GM18526 (cell line): Measurements from ENCODE around the gene SLC16A12.

Experiments
- POLR2A ChIP-seq: IDR thresholded peaks from 3 replicates; pipeline ENCODE4 v1.6.1; 2011; ENCODE audit not compliant: insufficient read length; ENCODE audit errors: extremely low read depth

The SLC16A12 gene

DNA sequence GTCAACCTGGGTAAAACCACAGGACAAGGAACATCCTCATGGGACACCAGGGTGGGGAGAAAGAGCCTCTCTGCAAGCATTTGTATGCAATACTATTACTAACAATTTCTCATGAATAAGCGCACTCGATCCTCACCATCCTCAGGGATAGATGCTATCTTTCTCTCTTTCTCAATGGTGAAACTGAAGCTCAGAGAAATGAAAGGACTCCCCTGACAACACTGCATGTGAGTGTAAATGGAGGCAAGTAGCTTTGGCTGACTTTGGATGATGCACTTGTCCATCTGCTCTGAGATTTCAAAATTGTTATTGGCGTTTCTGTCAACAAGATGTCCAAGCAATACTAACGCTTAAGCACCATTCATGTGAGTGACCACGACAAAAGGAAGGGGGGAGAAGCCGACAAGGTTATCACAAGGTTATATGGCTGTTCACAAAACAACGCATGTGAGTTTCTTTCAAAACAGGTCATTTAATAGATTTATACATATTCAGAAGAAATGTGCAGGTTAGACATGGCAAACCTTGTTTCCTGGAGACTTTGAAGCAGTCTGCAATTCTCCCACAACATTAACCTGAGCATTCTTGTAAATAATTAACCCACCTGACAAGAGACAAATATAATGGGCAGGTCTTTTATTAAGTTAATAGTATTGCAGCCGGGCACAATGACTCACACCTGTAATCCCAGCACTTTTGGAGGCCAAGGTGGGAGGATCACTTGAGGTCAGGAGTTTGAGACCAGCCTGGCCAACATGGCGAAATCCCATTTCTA lies 67.0 kb downstream of the SLC16A12 start:
- TF ChIP-seq POLR2A: no peak

DNA sequence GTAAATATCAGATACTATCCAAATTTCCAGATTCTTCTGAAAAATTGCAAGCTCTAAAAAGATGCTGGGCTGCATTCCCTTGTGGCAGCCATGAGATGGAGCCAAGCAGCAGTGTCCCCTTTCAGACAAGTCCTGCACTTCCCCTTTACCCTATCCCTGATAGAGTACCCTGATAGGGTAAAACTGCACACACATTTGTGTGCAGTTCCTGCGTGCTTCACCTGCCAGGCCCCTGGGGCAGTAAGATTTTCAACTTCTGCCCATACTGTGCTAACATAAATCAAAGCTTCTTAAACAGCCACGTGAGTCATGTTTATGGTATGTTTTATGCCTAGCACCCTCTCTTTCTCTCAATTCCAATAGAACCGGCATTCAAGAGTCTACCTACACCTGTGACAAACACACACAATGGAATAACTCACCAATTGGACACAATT lies 68.8 kb downstream of the SLC16A12 start:
- TF ChIP-seq POLR2A: no peak

DNA sequence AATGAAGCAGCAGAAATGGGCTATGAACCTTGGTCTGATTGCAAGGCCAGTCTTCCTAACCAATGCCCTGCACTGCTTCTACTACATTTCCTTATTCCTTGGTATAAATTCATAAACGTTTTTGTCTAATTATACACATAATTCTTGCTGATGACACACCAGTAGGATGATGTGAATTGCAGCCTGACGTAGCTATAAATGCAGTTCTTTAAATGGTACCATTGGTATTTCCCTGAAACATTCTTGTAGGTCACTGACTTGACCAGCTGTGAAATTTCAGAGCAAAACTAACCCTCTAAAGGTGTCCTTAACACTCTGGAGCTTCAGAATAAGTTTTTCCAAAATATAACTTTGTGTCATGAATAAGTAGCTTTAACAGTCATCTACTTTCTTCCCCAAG lies 70.2 kb downstream of the SLC16A12 start:
- TF ChIP-seq POLR2A: no peak

DNA sequence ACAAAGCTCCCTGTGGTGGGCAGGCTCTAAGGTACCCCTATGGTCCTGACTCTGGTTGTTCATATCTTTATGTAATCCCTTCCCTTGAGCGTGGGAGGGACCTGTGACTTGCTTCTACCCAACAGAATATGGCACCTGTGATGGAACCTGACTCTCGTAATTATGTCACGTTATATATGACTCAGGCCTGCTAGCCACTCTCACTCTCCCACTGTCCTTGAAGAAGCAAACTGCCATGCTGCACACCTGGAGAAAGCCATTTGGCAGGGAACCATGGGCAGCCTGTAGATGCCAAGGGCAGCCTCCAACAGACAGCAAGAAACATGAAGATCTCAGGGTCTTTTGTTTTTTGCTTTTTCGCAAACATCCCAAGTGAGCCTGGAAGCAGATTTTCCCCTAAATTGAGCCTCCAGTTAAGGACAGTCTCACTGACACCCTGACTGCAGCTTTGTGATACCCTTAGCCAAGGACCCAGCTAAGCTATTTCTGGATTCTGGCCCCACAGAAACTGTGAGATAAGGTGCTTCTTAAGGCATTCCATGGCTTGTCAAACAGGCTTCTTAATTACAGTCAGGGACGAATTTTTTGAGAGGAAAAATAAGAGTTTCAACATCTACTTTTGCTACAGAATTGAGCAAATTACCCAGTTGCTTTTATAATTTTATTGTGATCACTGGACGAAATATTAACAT lies 71.4 kb downstream of the SLC16A12 start:
- no peak for TF ChIP-seq POLR2A

DNA sequence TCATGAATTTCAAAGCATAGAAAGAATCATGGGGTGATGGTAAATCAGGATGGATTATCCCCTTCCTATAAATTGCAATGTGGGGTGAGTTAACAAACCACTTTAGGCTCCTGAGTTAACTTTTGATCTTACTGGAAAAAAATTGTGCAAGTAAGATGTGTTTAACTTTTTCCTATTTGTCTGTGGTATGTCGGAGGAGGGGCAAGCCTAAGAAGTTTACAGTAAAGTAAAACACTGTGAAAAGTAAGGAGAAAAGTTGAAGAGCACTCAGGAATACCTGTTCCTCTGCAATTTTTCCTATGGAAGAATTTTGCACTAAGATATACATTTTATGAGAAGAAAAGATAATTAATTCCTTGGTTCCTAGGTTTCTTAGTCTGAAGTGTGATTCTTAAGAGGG lies 76.6 kb downstream of the SLC16A12 start:
- TF ChIP-seq POLR2A: no peak

DNA sequence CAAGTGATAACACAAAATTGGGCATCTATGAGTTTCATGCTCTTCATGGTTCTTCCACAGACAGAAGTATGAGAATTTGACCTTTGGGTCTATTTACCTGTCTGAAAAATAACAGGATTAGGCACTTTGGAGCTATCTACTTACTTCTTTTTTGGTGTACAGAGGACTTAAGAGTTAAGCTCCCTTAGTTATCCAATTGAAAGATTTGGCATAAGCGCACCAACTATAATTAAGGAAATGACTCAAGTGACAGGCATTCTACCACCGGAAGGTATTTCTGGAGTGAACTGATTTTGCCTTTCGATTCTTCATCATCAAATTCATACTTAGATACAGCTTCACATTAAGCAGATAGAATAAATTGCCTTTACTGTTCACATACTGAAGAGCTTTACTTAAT lies 77.1 kb downstream of the SLC16A12 start:
- no peak for TF ChIP-seq POLR2A

DNA sequence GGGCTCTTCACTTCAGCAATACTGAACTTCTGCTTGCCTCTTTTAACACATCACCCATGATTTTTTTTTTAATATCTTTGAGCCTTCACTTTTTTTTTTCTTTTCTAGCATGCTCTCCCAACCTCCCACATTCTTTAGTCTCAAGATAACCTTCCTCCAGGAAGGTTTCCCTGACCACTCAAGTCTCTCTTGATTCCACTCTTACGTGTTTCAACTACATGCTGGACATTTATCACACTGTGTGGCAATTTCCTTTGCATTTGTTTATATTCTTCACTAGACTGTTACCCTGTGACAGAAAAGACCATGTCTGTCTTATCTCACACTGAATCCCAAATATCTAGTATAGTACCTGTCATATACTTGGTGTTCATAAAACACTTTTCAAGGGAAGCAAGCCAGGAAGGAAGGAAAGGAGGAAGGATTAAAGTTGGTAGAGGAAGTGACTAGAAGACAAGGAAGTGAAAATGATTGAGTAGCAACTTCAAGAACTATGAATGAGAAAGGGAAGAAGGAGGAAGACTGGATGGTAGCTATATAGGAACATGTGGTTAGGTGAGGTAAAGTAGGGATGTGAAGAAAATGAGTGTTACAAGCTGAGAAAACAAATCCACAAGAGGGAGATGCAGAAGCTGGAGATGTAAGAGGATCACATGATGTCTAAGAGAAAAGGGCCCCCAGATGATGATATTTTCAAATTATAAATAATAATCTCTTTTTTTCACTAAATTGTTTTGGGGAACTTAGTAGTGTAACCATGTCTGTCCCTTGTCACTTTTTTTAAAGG lies 80.6 kb downstream of the SLC16A12 start:
- no peak for TF ChIP-seq POLR2A

DNA sequence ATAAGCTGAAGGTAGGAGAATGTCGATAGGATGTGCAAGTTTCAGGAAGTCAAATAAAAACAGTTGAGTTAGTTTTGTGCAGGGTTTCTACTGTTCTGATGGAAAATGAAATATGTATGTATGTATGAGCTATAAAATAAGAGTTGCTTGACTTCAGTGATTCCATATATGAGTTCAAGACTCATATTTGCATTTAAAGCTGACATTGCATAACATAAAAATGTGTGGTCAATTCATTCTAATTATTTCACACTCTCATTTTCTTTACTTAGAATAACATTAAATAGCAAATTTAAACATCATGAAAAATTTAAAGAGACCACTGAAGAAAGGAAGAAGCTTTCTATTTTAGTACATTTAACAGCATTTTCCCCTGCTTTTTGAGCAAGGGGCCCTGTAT lies 83.2 kb downstream of the SLC16A12 start:
- TF ChIP-seq POLR2A: no peak

DNA sequence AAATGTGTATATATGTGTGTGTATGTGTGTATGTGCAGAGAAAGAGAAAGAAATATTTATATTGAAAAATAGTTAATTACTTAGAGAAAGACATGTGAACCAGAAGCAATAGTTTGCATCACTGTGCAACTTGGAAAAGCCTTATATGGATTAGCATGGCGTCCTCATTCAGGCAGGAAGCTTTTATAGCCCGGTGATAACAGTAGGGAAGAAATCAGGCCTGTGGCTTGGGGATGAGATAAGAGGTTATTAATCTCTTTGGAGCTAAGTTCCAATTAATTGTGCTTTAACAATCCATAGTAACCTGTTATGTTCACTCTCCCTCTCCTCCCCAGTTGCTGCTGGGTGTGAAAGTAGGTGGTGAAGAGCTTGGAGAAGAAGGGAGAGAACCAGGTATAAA lies 84.5 kb downstream of the SLC16A12 start:
- TF ChIP-seq POLR2A: no peak

DNA sequence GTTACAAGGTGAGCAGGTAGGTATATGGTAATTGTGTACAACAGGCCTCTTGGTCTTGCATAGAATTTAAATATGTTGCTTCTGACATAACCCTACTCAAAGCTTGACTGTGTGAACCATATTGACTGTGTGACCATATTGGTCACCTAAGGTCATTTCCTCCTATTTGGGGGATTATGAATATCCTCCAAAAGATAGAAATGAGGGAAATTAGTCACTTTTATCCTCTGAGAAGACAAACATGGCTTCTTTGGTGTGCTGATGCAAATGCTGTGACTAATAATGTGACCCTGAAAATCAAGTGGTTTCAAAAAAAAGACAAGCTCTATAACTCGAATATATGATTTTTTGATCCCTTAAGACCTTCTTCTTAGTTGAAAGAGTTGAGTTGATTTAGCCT lies 93.1 kb downstream of the SLC16A12 start:
- TF ChIP-seq POLR2A: no peak

DNA sequence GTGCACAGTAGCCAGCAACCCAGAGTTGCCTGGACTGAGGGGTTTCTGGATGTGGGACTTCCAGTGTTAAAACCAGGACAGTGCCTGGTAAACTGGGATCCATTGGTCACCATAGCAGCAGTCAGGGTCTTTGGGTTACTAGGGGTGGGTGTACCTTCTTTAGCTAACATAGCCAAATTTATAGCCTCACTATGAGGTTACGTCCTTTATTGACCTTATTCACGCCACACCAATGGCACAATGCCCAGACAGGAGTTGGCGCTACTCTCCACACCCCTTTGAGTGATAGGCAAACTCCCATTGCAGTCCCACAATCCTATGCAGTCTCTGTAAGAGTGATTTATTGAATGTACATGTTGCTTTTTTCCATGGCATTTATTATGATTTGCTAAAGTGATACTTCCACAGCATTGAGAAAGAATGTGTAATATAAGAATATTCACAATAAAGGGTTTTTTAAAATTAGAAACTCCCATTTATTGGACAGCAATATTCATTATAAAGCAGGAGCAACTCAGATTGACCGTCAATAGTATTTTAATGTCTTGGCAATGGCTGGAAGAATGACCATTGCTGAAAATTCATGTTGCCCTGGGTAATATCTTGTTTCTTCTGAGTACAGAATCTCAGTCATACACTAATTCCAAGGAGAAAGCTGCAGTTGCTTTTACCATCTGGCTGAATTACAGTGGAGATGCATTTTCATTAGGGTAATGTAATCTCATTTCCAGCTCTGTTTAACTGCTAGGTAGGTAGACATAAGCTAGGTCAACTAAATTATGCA lies 95.0 kb downstream of the SLC16A12 start:
- TF ChIP-seq POLR2A: no peak

DNA sequence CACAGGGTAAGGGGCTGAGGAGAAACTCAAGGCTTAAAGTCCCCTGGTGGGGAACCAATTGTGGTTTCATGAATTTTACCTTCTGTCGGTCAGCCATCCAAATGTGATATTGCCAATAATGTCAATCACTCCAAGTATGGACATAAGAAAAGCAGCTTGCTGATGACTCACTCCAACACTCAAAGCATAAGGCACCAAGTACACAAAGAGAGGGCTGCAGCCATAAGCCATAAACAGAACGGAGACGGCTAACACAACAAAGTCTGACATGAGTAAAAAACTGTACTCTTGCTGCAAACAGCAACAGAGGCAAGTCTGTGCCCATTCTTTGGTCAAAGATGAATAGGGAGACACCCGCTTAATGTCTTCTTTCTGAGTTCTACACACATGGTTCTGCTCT lies 96.9 kb downstream of the SLC16A12 start:
- no peak for TF ChIP-seq POLR2A

DNA sequence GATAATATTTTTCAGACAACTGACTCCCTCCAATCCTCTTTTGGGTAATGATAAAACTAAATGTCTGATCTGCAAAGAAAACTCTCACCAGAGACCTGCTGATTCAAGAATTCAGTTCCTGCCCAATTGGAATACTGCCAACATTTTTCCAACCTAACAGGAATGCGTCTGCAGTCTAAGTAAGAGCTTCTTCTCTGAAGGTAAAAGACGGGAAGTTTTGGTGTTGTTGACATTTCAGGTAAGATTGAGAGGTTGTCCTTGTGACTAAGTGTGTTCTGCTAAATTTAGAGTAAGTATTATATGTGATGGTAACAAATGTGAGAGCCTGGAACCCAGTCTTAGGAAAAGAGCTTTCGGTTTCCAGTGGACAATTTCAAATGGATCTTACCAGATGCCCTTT lies 103.4 kb downstream of the SLC16A12 start:
- TF ChIP-seq POLR2A: no peak

DNA sequence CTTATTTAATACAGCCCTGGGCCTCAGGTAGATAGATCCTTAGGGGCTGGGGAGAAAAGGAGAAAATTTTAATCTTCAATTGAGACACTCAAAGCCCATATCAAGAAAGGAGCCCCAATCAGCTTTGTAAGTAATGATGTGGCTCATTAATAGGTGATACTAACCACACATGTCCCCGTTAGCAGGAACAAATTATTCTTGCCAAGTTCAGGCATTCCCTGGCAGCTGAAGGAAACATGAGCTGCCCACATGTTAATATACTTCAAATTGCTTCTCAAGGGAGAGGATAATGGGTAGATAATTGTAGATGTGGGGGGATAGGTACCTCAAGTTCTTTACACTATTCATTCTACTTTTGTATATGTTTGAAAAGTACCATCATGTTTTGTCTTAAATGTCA lies 106.5 kb downstream of the SLC16A12 start:
- TF ChIP-seq POLR2A: no peak

DNA sequence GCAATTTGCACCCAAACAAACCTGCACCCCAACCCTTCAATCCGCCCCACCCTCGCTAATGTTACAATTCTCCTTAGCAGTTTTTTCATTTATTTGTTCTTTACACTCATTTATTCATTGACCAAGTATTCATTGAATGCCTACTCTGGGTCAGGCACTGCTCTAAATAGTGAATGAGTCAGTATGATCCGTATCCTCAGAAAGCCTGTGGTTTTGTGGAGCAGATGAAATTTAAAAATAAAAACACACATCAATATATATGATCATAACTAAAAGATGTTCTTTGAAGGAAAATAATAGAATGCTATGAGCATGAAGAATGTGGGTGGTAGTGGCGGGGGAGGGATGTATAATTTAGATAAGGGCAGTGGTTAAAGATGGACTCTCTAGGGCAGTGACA lies 107.8 kb downstream of the SLC16A12 start:
- no peak for TF ChIP-seq POLR2A
